ENCODE results near the gene FYN.

Gene FYN

DNA sequence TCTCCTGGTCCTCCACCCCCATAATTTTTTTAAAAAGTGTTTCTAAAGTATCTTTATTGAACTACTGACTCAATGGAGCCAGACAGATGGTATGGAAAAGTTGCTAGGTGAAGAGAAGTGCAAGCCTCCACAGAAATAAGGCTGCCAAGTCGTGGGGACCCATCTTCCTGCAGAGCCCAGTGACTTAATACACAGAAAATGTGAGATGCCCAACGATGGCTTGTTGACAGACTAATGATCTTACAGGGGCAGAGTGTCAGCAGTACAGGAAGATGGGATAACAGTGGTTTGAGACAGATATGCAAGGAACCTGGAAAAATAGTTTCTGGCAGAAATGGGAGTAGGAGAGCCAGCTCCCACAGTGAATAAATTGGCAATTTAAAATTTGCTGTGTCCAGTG, 43.3 kb downstream of the FYN start:
- no peak for DNase-seq

DNA sequence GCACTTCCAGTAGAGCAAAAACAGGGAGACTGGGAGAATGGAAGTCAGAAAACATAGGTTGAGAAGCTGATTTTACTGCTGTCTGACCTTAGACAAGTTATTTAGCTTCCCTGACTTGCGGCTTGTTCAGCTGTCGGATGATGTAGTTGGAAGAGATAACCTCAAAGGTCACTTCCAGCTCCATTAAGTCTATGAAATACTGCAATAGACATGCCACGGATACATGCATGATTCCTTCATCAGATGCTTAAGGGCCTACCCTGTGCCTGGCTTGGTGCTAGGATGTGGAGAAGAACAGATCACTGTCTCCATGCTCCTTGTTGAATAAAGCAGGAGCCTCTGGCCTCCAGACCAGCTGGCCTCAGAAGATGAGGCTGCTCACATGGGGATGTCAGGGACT, 43.7 kb downstream of the FYN start:
- DNase-seq = no peak

DNA sequence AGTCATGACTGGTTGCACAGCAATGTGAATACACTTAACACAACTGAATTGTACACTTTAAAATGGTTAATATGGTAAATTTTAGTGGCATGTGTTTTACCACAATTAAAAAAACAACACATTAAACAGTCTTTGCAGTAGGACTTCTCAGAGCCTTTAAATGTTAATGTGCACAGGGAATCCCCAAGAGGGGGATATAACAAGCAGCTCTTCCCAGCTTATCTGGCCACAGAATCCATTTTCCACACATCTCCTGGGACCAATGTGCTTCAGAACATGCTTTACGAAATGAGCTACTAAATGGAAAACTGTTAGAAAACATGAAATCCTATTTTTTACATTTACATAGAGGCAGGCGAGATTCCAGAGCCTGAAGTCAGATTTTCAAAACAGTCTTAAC, 44.4 kb downstream of the FYN start:
- no peak for DNase-seq

DNA sequence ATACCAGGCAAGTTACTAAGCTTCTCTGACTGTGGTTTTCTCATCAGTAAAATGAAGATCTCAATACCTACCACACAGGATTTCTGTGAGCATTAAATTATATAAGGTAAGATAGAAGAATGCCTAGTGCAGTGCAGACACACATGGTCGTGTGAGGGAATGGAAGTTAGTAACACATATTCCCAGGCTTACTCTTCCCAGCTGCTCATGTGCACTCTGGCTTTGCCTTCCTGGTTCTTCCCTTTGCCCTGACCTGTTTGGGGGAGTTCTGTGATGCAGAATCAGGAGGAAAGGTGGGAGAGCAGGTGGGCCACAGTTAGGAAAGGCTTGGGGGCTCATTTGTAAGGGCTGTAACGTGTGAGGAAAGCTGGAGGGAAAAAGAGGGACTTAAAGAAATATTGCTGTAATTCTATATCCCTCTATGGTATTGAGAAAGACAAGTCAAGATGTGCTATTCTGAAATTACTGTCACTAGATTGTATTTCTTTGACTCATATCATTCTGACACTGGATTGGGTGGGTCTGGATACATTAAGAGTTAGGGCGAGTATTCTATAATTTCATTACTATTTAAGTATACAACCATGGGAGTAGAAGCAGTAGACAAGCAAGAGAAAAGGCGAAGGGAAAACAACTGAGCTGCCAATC, 47.7 kb downstream of the FYN start:
- DNase-seq = no peak

DNA sequence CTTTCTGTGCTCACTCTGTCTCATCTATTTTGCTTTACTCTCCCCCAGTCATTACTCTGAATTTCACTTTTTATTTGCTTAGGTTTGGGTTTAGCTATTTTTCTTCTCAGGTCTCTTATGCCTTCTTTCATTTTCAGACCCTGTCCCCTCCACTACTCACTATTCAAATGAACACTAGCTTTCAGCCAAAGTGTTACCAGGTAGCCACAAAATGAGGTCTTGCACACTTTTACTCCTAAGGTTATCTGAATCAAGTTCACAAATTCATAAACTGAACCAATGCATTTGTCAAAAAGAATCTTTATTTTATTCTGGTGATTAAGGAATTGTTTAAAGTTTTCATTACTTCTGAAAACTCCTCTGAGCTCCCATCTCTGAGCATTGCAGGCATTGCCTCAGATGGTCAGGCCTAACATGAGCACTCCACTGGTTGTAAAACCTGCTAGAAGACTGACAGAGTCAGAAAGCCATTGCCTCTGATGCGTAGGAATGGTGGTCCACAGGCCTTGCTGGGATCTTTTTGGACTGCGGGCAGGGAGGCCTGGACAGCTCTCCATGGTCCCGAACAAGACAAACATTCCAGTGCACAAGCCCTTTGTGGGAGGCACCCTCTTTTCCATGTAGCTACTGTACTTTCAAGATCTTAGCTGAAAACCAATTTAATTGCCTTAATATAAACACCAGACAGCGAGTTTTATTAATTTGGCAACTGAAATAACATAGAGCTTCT, 48.5 kb downstream of the FYN start:
- no peak for DNase-seq

DNA sequence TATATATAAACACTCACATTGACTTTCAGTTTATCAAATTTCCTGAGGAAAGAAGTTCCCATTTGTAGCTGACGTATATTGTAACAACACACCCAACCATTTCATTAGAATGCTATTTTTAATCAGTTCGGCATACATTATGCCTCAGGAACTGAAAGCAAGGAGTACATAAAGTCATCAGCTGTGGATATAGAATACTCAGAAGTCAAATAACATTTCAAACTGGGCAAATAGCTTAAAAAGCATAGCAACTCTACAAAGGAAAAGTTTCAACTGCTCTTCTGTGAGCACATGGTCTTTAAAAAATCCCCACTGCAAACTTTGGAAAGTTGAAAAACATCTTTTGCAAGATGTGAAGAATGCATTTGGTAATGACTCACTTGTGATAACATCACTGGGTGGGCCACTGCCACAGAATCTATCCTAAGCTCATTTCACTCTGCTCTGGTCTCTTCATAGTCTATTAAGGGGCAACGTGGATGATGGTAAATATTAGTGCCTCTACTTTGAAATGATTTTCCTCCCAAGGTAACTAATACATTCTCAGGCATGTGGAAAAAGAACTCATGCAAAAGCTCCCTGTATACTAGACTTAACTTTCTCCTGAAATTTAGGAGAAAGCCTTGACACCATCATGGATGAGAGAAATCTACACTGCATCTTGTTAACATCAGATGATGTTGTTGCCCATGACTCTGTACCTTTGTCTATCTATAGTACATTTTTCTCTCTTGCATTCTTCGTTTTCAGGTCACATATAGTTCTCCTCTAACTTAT, 49.2 kb downstream of the FYN start:
- peak; percentile 75 to 83 for DNase-seq

DNA sequence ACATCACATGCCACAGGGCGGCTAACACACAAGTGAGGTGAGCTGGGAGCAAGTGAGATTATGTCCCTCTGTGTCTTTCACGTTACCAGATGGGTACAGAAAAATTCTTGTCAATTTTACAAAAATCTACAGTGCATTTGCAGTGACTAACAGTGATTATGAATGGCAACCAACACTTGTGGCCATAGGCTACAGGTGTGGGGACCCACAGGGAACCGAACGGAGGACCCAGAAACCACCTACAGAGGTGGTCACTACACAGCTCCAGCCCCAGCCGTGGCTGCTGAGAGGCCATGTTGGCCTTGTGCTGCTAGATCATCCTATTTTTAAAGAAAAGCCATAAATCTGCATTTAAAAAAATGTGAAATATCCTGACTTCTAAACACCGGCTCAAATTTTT, 50.2 kb downstream of the FYN start:
- no peak for DNase-seq

DNA sequence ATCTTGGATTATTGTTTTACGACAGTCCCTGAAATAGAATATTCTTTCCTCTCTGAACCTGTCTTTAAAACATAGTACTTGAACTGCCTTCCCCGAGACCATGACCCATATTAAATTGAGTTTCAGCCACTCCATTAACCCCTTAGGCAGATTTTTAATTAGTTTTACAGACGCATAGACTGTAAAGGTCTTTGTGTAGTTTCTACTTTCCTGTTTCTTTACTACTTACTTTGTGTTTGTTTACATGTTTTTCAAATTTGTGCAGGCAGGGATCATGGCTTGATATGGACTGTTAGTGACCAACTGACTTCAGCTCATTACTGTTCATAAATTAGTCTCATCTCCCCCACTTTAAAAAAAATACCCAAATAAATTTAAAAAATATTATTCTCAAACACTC, 53.8 kb downstream of the FYN start:
- no peak for DNase-seq

DNA sequence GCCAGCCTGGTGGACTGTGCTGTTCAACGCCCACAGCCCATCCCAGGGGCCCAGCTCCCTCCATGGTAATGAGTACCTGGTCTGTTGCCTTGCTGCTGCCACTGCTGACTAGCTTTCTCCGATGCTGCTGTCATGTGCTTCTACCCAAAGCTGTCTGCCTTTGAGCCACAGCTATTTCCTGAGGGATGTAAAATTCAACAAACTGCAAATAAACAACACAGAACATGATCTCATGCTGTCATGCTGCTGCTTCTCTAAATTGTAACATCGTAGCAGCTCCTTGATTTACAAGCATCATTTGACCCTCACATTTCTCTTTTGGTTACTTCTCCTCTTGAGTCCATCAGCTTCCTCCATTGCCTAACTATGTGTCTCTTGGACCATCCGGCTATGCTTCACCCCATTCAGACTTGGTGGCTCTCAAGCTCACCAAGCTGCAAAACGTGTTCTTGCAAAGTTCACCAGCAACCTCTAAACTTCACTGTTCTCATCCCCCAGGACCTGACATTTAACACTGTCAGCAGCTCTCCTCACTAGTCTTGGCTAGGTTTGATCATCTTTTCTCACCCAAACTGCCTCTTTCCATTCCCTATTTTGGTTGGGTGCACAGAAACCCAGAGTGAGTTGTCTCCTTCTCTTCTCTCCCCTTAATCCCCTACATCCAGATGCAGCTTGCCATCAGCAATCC, 54.6 kb downstream of the FYN start:
- peak; percentile 24 to 54 for DNase-seq

DNA sequence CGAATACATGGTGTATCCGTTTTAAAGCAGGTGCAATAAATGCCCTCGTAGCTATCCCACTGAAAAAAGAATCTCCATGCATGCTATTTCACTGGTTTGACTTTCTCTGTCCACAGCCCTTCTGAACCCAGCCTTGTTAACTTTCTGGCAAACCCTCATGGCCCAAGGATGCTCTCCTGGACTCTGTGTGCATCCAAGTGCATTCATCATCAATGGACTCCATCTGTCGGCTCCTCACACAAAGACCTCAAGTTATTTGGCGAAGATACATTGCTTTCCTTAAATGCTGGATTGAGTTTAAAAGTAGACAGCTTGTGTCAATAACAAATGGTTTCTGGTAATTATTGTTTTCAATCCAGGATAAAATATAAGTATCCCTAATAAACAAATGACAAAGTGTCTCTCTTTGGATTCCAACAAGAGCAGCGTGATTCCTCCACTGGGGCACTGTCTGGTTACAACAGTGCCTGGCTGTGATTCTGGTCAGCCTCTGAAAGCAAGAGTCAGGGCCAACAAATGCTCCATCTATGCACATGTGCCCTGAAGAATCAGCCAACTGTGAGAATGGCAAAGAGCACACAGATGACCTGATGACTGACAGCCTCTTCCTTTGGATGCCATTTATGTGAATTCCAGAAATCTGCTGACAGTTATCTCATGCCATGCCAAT, 55.7 kb downstream of the FYN start:
- no peak for DNase-seq

DNA sequence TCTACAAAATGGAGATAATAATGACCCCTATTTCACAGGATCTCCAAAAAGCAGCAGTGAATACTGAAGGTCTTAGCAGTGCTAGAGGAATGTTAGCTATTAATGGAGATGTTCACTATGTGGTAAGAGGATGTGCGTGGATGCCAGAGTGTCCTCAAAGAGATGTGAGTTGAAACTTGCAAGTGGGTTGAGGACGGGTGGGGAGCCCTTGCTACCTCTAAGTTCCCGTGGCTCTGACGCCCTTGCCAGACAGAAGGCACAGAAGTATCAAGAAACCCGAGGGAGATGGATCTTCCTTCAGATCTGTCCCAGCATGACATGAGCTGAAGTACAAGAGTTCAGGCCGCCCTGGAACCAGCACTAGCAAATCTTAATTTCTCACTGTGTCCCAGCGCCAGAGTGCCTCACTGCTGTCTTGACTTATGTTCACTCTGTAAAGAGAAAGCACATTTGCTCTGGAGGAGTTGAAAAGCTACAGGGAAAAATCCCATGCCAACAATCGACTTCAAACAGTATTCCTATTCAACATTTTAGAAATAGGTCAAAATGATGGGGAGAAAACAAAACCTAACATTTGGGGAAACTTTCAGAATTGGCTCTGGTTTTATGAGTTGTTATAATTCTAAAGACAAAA, 59.5 kb downstream of the FYN start:
- DNase-seq = no peak

DNA sequence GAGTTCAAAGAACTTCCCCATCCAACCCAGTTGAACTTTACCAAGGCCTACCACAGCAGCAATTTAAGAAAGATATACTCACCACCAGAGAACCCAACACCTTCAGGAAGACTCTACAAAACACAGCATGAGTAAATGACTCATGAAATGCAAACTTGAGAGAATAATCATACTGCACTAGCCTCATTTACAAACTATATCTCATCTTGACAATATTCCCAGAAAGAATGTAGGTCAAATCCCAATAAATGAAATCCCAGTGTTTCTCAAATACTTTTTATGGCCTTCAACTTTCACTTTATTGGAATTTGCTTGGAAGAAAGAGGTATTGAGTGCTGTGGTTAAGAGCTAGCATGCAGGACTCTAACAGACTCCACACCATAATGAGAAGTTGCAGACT, 60.0 kb downstream of the FYN start:
- DNase-seq = no peak

DNA sequence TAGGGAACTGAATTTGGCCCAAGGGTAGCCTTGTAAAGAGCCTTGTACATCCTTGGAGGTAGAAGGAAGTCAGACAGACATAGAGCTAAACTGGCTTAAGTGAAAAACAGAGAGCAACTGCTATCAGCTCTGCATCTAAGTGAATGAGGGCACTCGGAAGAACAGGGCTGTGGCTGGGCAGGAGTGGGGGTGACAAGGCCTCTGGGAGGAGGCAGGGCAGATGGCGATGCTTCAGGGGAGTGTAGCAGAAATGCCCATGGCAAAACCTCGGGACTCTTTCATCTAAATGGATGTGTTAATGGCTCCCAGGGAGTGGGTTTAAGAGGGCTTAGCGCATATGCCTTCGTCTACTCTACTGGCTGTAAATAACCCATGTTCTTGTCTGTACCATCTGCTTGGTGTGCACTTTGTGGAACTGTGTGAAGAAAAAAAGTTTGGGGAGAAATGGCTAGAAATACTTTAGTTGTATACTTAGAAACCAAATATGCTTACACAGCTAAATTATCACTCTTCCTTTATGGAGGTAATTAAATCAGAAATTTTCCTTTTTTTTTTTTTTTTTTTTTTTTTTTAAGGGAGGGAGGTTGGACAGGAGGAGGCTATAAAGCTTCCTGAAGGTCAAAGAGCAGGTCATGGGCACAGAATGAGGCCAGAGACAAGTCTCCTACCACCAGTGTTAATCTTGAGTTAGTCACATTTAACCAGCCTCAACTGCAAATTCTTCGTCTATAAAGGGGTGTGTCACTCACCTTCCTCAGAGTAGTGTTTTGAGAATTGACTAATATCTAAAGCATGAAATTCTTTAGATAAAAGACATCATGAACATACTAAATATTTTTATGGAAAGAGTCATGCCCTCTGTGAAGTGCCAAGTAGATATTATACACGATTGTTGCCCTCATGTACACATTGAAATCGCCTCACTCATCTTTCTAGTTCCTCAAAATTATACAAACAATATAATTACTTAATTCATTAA, 60.9 kb downstream of the FYN start:
- DNase-seq = no peak

DNA sequence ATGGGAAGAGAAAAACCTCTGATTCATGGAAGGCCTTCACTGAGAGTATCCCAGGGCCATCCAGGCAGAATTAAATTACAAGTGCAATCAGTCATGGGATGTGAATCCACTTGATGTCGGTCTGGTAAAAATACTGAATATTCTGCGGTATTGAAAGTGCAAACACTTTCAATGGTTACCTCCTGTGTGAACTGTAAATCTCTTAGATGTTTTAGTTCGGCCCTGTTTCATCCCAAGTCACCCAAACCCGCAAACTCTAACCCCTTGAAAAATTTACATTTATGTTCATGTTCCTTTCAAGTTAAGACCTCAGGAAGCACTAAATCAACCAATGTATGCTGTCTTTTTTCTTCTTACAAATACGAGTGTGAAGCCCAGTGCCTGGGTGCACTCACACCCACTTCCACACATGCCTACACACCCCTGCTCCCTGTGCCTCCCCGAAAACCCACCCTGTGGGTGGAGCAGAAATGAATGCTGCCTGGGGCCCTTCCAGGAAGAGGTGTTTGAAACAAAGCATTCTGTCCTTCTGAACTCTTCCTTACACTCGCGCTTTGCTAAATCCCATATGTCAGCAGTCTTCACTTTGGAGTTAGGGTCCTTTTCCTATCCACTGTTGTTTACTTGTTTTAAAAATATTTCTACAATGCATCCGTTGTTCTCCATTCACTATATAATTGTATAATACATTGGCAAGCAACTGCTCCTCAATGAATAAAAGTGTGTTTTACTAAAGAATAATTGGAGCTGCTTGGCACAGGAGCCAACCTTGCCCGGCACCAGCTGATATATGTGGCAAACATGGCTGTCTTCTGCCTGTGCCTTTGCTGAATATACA, 62.7 kb downstream of the FYN start:
- no peak for DNase-seq

DNA sequence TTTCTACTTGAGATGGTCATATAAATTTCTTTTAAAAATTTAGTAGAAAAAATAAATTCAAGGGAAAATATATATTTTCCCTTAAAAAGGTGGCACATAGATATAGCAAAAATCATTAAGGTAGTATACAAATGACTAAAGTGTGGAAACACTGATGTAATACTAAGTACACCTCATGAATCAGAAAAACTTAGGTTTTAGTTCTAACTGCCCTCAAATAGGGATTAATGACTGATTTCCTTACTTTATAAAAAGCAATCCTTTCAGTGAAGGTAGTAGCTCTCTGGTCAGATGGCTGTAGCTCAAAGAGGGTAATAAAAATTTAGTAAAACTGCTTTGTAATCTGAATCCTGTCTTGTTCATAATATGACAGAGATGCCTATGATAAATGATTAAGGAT, 63.5 kb downstream of the FYN start:
- DNase-seq = no peak

DNA sequence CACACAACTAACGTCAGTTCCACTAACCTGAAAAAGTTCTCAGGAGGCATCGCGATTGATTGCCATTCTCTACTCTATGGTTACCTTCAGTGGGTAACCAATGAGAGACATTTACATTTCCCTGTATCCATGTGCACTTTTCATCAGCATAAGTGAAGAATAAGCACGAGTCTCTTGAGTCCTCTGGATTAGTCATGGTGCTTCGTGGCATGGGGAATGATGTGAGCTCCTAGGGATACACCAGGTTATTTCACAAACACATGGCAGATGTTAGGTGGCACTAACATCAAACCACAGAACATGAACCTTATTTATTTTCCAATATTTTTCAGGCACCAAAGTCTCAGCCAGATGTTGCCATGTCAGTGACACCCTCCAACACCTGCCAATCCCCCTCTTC, 64.0 kb downstream of the FYN start:
- DNase-seq = no peak

DNA sequence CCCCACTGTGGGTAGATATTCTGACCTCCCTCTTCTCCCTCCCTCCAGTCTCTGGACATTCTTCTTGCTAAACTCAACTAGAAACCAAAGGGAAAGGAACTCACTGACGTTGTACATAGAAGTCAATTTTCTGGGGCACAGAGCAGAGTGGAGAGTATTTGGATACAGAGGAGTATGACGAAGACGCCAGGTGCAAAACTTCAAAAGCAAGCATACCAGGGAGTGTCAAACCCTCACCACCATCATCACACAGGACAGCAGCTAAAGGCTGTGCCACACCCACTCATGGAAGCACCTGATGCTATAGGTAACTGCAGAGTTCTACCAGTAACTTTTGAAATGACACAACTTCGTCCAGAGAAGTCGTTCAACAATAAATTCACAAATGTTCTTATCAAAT, 64.8 kb downstream of the FYN start:
- no peak for DNase-seq

DNA sequence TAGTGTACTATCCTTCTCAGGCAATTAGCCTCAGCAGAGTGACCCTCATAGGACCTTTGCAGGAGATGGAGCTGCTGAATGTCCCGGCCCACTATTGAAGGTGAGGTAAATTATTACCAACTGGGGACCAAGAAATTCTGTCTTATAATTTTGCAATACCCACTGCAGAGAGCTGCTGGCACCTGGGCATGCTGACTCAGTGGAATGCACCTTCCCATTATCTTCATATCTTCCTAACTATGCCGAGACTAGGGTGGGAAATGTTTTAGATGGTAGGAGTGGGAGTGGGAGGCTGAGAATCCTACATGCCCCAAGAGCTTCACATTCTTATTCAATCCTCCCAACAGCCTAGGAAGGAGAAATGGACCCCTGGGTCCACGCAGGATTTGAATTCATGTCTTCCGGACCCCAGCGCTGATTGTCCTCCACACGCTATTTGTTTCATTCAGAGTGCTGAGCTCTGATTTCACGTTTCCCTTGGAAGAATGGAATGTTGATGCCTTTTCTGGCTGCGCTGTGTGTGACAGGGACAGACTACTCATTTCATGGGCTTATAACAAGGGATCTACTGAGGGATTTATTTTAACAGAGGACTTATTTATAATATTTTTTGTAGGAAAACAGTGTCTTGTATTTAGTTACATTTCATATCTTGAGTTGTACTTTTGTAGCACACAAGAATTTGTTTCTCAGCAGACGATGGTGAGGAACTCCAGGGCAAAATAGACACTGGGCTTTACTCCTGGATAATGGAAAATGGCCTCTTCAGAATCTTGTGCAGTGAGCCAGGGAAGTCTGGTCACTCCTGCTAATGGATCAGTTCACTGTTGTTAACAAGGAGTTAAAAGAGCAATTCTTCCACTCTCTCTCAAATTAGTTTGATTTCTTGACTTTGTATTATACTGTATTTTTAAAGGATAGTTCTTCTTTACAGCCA, 66.4 kb downstream of the FYN start:
- no peak for DNase-seq

DNA sequence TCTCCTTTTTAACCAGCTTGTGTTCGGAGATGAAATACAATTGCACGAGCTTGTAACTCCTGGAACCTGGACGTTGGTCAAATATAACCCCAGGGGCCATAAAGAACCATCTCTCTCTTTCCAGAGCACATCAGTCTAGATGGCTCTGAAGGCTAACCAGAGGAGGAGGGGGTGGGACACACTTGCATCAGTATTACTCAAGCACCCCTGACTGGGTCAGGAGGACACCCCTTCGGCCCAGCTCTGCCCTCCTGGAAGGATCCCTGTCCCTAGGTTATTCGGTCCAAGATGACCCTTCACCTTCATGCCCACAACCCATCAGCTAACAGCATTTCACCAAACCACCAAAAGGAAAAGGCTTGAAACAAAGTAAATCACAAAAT, 67.1 kb downstream of the FYN start:
- peak in 1 of 2 donors; percentile 23 for DNase-seq
